ENCODE data around the gene TNFRSF14. TPM values are rescaled to one million over a fixed set of nuclear protein-coding genes. Genes with fewer than 3 reads are reported as not detected.

The TNFRSF14 gene
- total RNA-seq, 1 experiment from 2014 or later, result 0.57 TPM

- Histone ChIP-seq H3K27ac (ENCODE audit: insufficient read length, low read depth, low read length) (no peak overlapping the region), H3T11ph (ENCODE audit: low read length) (no peak overlapping the region), H4K91ac (ENCODE audit: insufficient read length, low read depth, low read length) (no peak overlapping the region), H2AK5ac (ENCODE audit: insufficient read length, low read length) (no peak overlapping the region), H3K9me3 (ENCODE audit: control insufficient read depth, low read depth, low read length) (no peaks in the 10 kb centered on the region), H2BK120ac (ENCODE audit: low read depth, low read length, poor library complexity, severe bottlenecking) (no peak overlapping the region), H3K4ac (ENCODE audit: low read depth, low read length) (no peak overlapping the region), H3K27me3 (ENCODE audit: insufficient read depth, low read length) (no peaks in the 10 kb centered on the region), H3K79me1 (ENCODE audit: insufficient read depth, low read depth, low read length, poor library complexity, severe bottlenecking) (no peaks in the 10 kb centered on the region), H3K18ac (ENCODE audit: insufficient read length, low read depth, low read length) (no peak overlapping the region), H4K8ac (replicated peaks; ENCODE audit: insufficient read length, low read depth, low read length) (no peak overlapping the region), H3K9ac (ENCODE audit: extremely low read depth, insufficient read length, low read length) (no peak overlapping the region), H2BK20ac (ENCODE audit: low read depth, low read length, poor library complexity, severe bottlenecking) (no peak overlapping the region), H2BK15ac (ENCODE audit: low read depth, low read length) (no peak overlapping the region), H3K4me2 (ENCODE audit: insufficient read depth, insufficient read length, low read length) (no peak overlapping the region), H2BK5ac (ENCODE audit: insufficient read length, low read length) (no peak overlapping the region), H3K23ac (ENCODE audit: insufficient read length, low read depth, low read length) (no peak overlapping the region), H3K14ac (ENCODE audit: insufficient read depth, low read length) (no peak overlapping the region), H3K56ac (ENCODE audit: insufficient read length, low read depth, low read length) (no peak overlapping the region), H4K5ac (ENCODE audit: insufficient read length, low read depth, low read length) (no peak overlapping the region), H2BK12ac (ENCODE audit: insufficient read length, low read depth, low read length) (no peak overlapping the region), H2AFZ (ENCODE audit: low read length) (no peak overlapping the region), H3K4me1 (ENCODE audit: insufficient read depth, low read length) (no peaks in the 10 kb centered on the region), H4K20me1 (ENCODE audit: control insufficient read depth, insufficient read depth, insufficient read length) (no peaks in the 10 kb centered on the region), H3K23me2 (ENCODE audit: insufficient read length, low read depth, low read length, poor library complexity, severe bottlenecking) (no peaks in the 10 kb centered on the region), H3K79me2 (ENCODE audit: insufficient read depth, low read length) (no peaks in the 10 kb centered on the region)
- WGBS (ENCODE audit: extremely low coverage, insufficient read length, low lambda C conversion rate), result no CpG with 5 or more reads among the region's 19 CpGs
- H3K4me3 Mint-ChIP-seq, result no peak overlapping the region
- H3K27ac Mint-ChIP-seq, result no peak overlapping the region
- H3K4me1 Mint-ChIP-seq, result no peaks in the 10 kb centered on the region
- peaks cover 0 to 4% of the 10 kb centered on the region in 2 experiments; a peak in 1 of 5 replicates for H3K9me3 Mint-ChIP-seq
- peaks cover 19% of the 10 kb centered on the region for H3K27me3 Mint-ChIP-seq (ENCODE audit: low read depth)
- H3K36me3 Mint-ChIP-seq (ENCODE audit: insufficient read depth in 1 of 3, low read depth in 3 of 3), result no peaks in the 10 kb centered on the region
- no peak for DNase-seq
- TF ChIP-seq CTCF (conservative IDR thresholded peaks at IDR 0.05), result no peak
Measured at GRCh38 chr1:2604156-2604843, 48.1 kb downstream of the TNFRSF14 start.
